ENCODE results near the gene RAD50.
"Not testable (repeated sequence)": the region's sequence is repeated elsewhere in the genome, so short reads cannot be mapped to it uniquely, and the experiment has no call there.

RAD50 gene

GRCh38 chr5:132556763-132557477 is at the start of gene RAD50:
TSS of gene RAD50 (plus strand) at chr5:132556977. CDS start at chr5:132557325, 348 bp downstream.
- peak; percentile 92 for DNase-seq (ENCODE audit: low read depth)

GRCh38 chr5:132510076-132510475 is 46.7 kb upstream of the RAD50 start:
- peak; percentile 93 for DNase-seq (ENCODE audit: low read depth)

GRCh38 chr5:132513618-132514336 is 43.0 kb upstream of the RAD50 start:
- DNase-seq (ENCODE audit: low read depth): not testable (repeated sequence)

GRCh38 chr5:132522067-132522466 is 34.7 kb upstream of the RAD50 start:
- not testable (repeated sequence) for DNase-seq (ENCODE audit: low read depth)

GRCh38 chr5:132524877-132525276 is 31.9 kb upstream of the RAD50 start:
- DNase-seq (ENCODE audit: low read depth): not testable (repeated sequence)

GRCh38 chr5:132525299-132525724 is 31.5 kb upstream of the RAD50 start:
- DNase-seq (ENCODE audit: low read depth): peak; percentile 17

GRCh38 chr5:132526290-132526973 is 30.3 kb upstream of the RAD50 start:
- DNase-seq (ENCODE audit: low read depth): peak; percentile 52

- DNase-seq (ENCODE audit: low read depth): peak; percentile 8
Observed at GRCh38 chr5:132526974-132527564, 29.7 kb upstream of the RAD50 start.

- DNase-seq (ENCODE audit: low read depth): no peak
Observed at GRCh38 chr5:132528021-132528420, 28.8 kb upstream of the RAD50 start.

- DNase-seq (ENCODE audit: low read depth): no peak
Observed at GRCh38 chr5:132528866-132529634, 27.7 kb upstream of the RAD50 start.

- no peak for DNase-seq (ENCODE audit: low read depth)
Observed at GRCh38 chr5:132530946-132531345, 25.8 kb upstream of the RAD50 start.

- no peak for DNase-seq (ENCODE audit: low read depth)
Observed at GRCh38 chr5:132539716-132540115, 17.1 kb upstream of the RAD50 start.

- DNase-seq (ENCODE audit: low read depth): no peak
Observed at GRCh38 chr5:132540149-132540548, 16.6 kb upstream of the RAD50 start.

GRCh38 chr5:132540764-132541163 is 16.0 kb upstream of the RAD50 start:
- no peak for DNase-seq (ENCODE audit: low read depth)

- DNase-seq (ENCODE audit: low read depth): no peak
Observed at GRCh38 chr5:132543472-132544201, 13.1 kb upstream of the RAD50 start, which contains the start of gene IL5. TSS of gene IL5 (minus strand) at chr5:132543522. CDS start at chr5:132543478, 44 bp downstream.

GRCh38 chr5:132546108-132546507 is 10.7 kb upstream of the RAD50 start:
- no peak for DNase-seq (ENCODE audit: low read depth)

GRCh38 chr5:132547269-132547668 is 9.5 kb upstream of the RAD50 start:
- DNase-seq (ENCODE audit: low read depth): no peak

- not testable (repeated sequence) for DNase-seq (ENCODE audit: low read depth)
Observed at GRCh38 chr5:132548834-132549233, 7.9 kb upstream of the RAD50 start.

- no peak for DNase-seq (ENCODE audit: low read depth)
Observed at GRCh38 chr5:132549576-132549975, 7.2 kb upstream of the RAD50 start.

- no peak for DNase-seq (ENCODE audit: low read depth)
Observed at GRCh38 chr5:132556153-132556762, 519 bp upstream of the RAD50 start.
